HepG2 (cell line): Measurements from ENCODE around the gene CHAF1A.

ENCODE experiments used
- CREM ChIP-seq, 2 experiments: sonication (generic) in 1 of 2; formaldehyde crosslinking in 1 of 2; IDR thresholded peaks; 2 replicates each; pipeline versions ENCODE4 v1.4.0 to v1.6.1; 2016 to 2020; ENCODE audit warnings: antibody characterized with exemption in 1 of 2, mild to moderate bottlenecking in 1 of 2, missing genetic modification reagents in 1 of 2
- CTCF ChIP-seq: sonication (generic); formaldehyde crosslinking; IDR thresholded peaks from 2 replicates; pipeline ENCODE4 v1.5.0; 2020; ENCODE audit warnings: mild to moderate bottlenecking, missing genetic modification reagents, moderate library complexity
- FOXP4 ChIP-seq: sonication (generic); formaldehyde crosslinking; IDR thresholded peaks from 2 replicates; pipeline ENCODE4 v1.4.0; 2020; ENCODE audit warnings: missing genetic modification reagents
- MAX ChIP-seq: IDR thresholded peaks from 2 replicates; pipeline ENCODE4 v1.6.1; 2012; ENCODE audit warnings: inconsistent platforms
- POLR2AphosphoS5 ChIP-seq: IDR thresholded peaks from 2 replicates; pipeline ENCODE4 v1.6.1; 2012; ENCODE audit warnings: low read depth, low read length
- POLR2G ChIP-seq: fragments of 200-400 bp; formaldehyde crosslinking; IDR thresholded peaks from 2 replicates; pipeline ENCODE4 v1.6.1; 2018; ENCODE audit warnings: mild to moderate bottlenecking, low read depth, low read length, moderate library complexity
- RXRA ChIP-seq: sonication (generic); formaldehyde crosslinking; IDR thresholded peaks from 2 replicates; pipeline ENCODE4 v1.5.1; 2020; ENCODE audit warnings: missing genetic modification reagents
- RXRB ChIP-seq: IDR thresholded peaks from 2 replicates; pipeline ENCODE4 v1.6.1; 2016; ENCODE audit warnings: borderline replicate concordance, missing genetic modification reagents, missing compliant biosample characterization
- U2AF1 ChIP-seq: fragments of 200-400 bp; formaldehyde crosslinking; optimal IDR thresholded peaks from 2 replicates; pipeline ENCODE3; 2017; ENCODE audit warnings: mild to moderate bottlenecking, low read depth, low read length
- UBTF ChIP-seq: sonication (generic); formaldehyde crosslinking; IDR thresholded peaks from 2 replicates; pipeline ENCODE4 v1.4.0; 2020; ENCODE audit warnings: mild to moderate bottlenecking, missing genetic modification reagents
- ZNF513 ChIP-seq: sonication (generic); formaldehyde crosslinking; conservative IDR thresholded peaks from 2 replicates; pipeline ENCODE4 v1.5.0; 2020; ENCODE audit warnings: missing genetic modification reagents
- ZNF646 ChIP-seq: sonication (generic); formaldehyde crosslinking; IDR thresholded peaks from 2 replicates; pipeline ENCODE4 v1.9.0; 2021; ENCODE audit warnings: mild to moderate bottlenecking, missing genetic modification reagents

GRCh38 chr19:4373601-4374497 lies 28.6 kb upstream of the CHAF1A start:
- TF ChIP-seq CTCF (CRISPR knock-in tag) (no peak), POLR2AphosphoS5 (no peak), UBTF (CRISPR knock-in tag) (no peak), RXRA (CRISPR knock-in tag) (no peak), POLR2G (no peak), CREM (IDR thresholded peaks at IDR 0.05) (no peak), CREM (CRISPR knock-in tag; IDR thresholded peaks at IDR 0.05) (no peak), FOXP4 (CRISPR knock-in tag) (no peak), ZNF513 (no peak), MAX (no peak), U2AF1 (no peak), ZNF646 (CRISPR knock-in tag) (no peak), RXRB (CRISPR knock-in tag) (no peak)
